Uterus (tissue), 4 donors: ENCODE data around the gene AHDC1. TPM values are rescaled to one million over a fixed set of nuclear protein-coding genes. Genes with fewer than 3 reads are reported as not detected.
A peak's percentile ranks its signal among the peaks of the same experiment; 100 is the strongest.

Experiments used
- DNase-seq, 2 donors: peaks; one replicate each; pipeline ENCODE4 v3.0.0-alpha.2; 2019 to 2020
- H3K27ac ChIP-seq, 2 donors: fragments of 200-600 bp; sonication (generic); 1 replicate in 1 of 2; 2 replicates in 1 of 2; pipeline ENCODE4 v1.5.1; 2016 to 2018
- H3K27me3 ChIP-seq, 2 donors: fragments of 200-600 bp; sonication (generic); one replicate each; pipeline ENCODE4 v1.5.1; 2018 to 2019; ENCODE audit warnings: control low read depth in 1 of 2
- H3K36me3 ChIP-seq, 2 donors: fragments of 200-600 bp; sonication (generic); one replicate each; pipeline ENCODE4 v1.5.1; 2019; ENCODE audit warnings: control low read depth in 1 of 2
- H3K4me1 ChIP-seq, 2 donors: fragments of 200-600 bp; sonication (generic); one replicate each; pipeline ENCODE4 v1.5.1; 2018 to 2019; ENCODE audit warnings: control low read depth in 1 of 2
- H3K4me3 ChIP-seq, 2 donors: fragments of 200-600 bp; sonication (generic); 1 replicate in 1 of 2; 2 replicates in 1 of 2; pipeline ENCODE4 v1.5.1; 2018 to 2019; ENCODE audit warnings: mild to moderate bottlenecking in 1 of 2
- H3K9me3 ChIP-seq, 2 donors: fragments of 200-600 bp; sonication (generic); one replicate each; pipeline ENCODE4 v1.5.1; 2019; ENCODE audit warnings: control low read depth in 1 of 2
- CTCF ChIP-seq, 4 experiments: fragments of 200-600 bp in 2 of 4; fragments of 450-650 bp in 2 of 4; sonication (generic) in 2 of 4; IDR thresholded peaks; one replicate each; pipeline ENCODE4 v1.5.1; 2016 to 2019; ENCODE audit warnings: antibody characterized with exemption in 4 of 4, mild to moderate bottlenecking in 2 of 4, moderate library complexity in 1 of 4
- POLR2A ChIP-seq, 2 donors: fragments of 450-650 bp; IDR thresholded peaks; one replicate each; pipeline ENCODE4 v1.6.1; 2016; ENCODE audit warnings: antibody characterized with exemption in 2 of 2, mild to moderate bottlenecking in 1 of 2, moderate library complexity in 1 of 2
- intact Hi-C: fragments of 100-400 bp; cut with DNase I; formaldehyde crosslinking; loops from one replicate; pipeline ENCODE4 v1.15.1; 2023; ENCODE audit warnings: low total_unique reads
- small RNA-seq: library from RNA; depleted of rRNA; stranded (forward); fragments of <200 nt; gene quantifications from one replicate; pipeline ENCODE3, GENCODE V24; 2016
- total RNA-seq, 4 donors: library from RNA; depleted of rRNA in 3 of 4; stranded (reverse); fragments of >200 nt in 3 of 4; gene quantifications; one replicate each; pipeline versions ENCODE4 v1.1.0 to v1.2.4, GENCODE V29; 2014 to 2023
- donor health status: DM: yes; HTN: yes; CAD: no.

Gene AHDC1
- total RNA-seq, 4 donors from 2014 or later, result 11.2 to 179 (median 50.7) TPM

DNA sequence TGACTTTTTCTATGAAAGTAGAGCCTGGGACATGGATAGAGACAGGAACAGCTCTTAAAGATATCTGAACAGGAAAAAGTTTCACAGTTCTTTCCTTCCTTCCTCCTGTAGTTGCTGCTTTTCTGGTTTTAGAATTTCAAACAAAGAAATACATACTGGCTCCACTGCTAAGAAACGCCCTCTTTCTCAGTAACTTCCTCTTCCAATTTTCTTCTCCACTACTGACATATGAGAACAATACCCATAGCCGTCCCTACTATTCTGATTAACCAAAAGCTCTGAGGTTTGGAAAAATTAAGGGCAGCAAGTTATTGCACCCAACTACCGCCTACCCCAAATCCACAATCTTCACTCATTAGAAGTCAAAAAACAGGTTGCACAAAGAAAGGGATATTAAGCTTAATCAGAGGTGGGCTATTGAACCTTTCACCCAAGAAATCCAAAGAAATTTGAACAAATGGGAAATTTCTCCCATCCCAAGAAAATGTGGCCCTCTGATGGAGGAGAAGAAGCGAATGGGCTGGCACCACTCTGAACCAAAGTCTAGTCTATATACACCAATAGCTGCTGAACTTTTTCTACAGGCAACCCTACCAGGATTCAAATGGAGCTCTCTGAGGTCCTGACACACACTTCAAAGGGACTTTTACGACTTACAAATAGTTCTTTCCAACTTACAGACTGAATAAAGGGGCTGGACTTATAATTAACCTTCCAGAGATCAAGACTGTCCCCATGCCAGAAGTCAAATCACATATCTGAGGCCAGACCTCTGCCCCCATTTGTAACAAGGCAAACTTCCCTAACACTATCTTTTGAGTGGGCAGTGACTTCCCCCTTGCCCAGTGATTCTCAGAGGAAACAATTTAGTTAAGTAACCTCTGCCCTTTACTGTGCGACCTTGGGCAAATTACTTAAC, 115.7 kb downstream of the AHDC1 start:
- Histone ChIP-seq H3K4me3 (peak overlapping the region; percentile 76 to 93), H3K27me3 (no peaks in the 10 kb centered on the region), H3K4me1 (peaks cover 10 to 22% of the 10 kb centered on the region in 2 donors), H3K27ac (peak overlapping the region; percentile 97 to 98), H3K9me3 (no peaks in the 10 kb centered on the region), H3K36me3 (no peaks in the 10 kb centered on the region)
- peak in 1 of 2 donors; percentile 5 for DNase-seq
- TF ChIP-seq CTCF (IDR thresholded peaks at IDR 0.05) (no peak), POLR2A (IDR thresholded peaks at IDR 0.05) (no peak)
- intact Hi-C loops, result no loop called here

DNA sequence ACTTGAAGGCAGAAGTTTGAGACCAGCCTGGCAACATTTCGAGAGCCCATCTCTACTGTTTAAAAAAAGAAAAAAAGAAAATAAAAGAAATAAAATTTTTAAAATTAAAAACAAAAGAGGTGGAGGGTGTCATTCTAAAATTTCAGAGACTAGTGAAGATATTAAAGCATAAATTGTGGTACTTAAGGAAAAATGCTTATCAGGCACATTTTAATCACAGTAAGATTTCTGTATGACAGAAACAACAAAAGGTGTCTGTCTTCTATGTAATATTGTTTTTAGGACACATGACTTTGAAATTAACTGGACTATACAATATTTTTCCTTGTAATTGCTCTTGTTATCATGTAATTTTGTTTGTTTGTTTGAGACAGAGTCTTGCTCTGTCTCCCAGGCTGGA, 118.6 kb downstream of the AHDC1 start:
- intact Hi-C loops, result no loop called here
- no peak for DNase-seq
- H3K27ac ChIP-seq, result no peak overlapping the region
- H3K36me3 ChIP-seq, result no peaks in the 10 kb centered on the region
- no peaks in the 10 kb centered on the region for H3K27me3 ChIP-seq
- H3K4me3 ChIP-seq, result no peak overlapping the region
- no peaks in the 10 kb centered on the region for H3K9me3 ChIP-seq
- TF ChIP-seq CTCF (IDR thresholded peaks at IDR 0.05), result no peak
- no peak for TF ChIP-seq POLR2A (IDR thresholded peaks at IDR 0.05)
- H3K4me1 ChIP-seq, result peaks cover 3 to 9% of the 10 kb centered on the region in 2 donors

Small RNA genes lying within 50 kb of the gene (small RNA-seq; reads per million reads assigned to genes)
- not detected for gene AL031729.1

Other genes starting within 250 kb of the AHDC1 start
- 100 to 1,000 TPM in 1 of 4 donors, 10 to 100 TPM in 3; 10.9 to 124 (median 16.5) TPM for gene MAP3K6, start 237.2 kb downstream of the AHDC1 start, total RNA-seq
- 1 to 10 TPM in 3 of 4 donors, not detected in 1; 2.1 to 4.7 (median 2.4) TPM for gene FCN3, start 229.3 kb downstream of the AHDC1 start, total RNA-seq
- under 1 TPM in 1 of 4 donors, not detected in 3; 0.69 TPM for gene CD164L2, start 220.8 kb downstream of the AHDC1 start, total RNA-seq
- 1 to 10 TPM in 1 of 4 donors, under 1 TPM in 1, not detected in 2; 0.55 to 1.9 TPM for gene GPR3, start 211.5 kb downstream of the AHDC1 start, total RNA-seq
- gene WASF2, start 114.0 kb downstream of the AHDC1 start, total RNA-seq, result 100 to 1,000 TPM in 1 of 4 donors, 10 to 100 TPM in 3; 27.2 to 178 (median 41.1) TPM
- gene FGR, start 31.0 kb upstream of the AHDC1 start, total RNA-seq, result 10 to 100 TPM in 3 of 4 donors, 1 to 10 TPM in 1; 3.0 to 35.9 (median 18.8) TPM
- gene IFI6, start 68.0 kb upstream of the AHDC1 start, total RNA-seq, result 100 to 1,000 TPM in 1 of 4 donors, 10 to 100 TPM in 3; 64.4 to 103 (median 79.5) TPM
- gene FAM76A, start 121.8 kb upstream of the AHDC1 start, total RNA-seq, result 10 to 100 TPM in 3 of 4 donors, 1 to 10 TPM in 1; 5.4 to 26.6 (median 20.5) TPM
- 10 to 100 TPM; 24.4 to 67.8 (median 56.2) TPM for gene STX12, start 169.1 kb upstream of the AHDC1 start, total RNA-seq
- gene PPP1R8, start 226.6 kb upstream of the AHDC1 start, total RNA-seq, result 10 to 100 TPM; 32.3 to 57.5 (median 43.6) TPM